Activated CD4-positive, alpha-beta memory T cell treated with anti-CD3 and anti-CD28 coated beads, Interleukin-2, amount 10 ng/mL, durations not matched to agents 7 days and 5 days (primary cell): ENCODE data around the gene ELMO1. TPM values are rescaled to one million over a fixed set of nuclear protein-coding genes. Genes with fewer than 3 reads are reported as not detected.

ENCODE experiments used
- CTCF ChIA-PET: fragments of 350-600 bp; sonication (Branson Sonifier 250); formaldehyde crosslinking; loops from one replicate; lab custom pipeline; 2021; ENCODE audit warnings: antibody characterized with exemption, inconsistent platforms; lab: Charles Lee
- POLR2A ChIA-PET: fragments of 350-600 bp; sonication (Branson Sonifier 250); formaldehyde crosslinking; loops from one replicate; lab custom pipeline; 2021; ENCODE audit warnings: antibody characterized with exemption; lab: Charles Lee
- DNase-seq: peaks from one replicate; pipeline ENCODE4 v3.0.0-alpha.2; 2020
- H3K27ac Mint-ChIP-seq: one replicate; pipeline ENCODE4 v1.8.0; 2021; ENCODE audit warnings: mild to moderate bottlenecking, mixed read lengths
- H3K27me3 Mint-ChIP-seq: one replicate; pipeline ENCODE4 v1.8.0; 2021; ENCODE audit warnings: mixed read lengths
- H3K36me3 Mint-ChIP-seq: one replicate; pipeline ENCODE4 v1.8.0; 2021; ENCODE audit warnings: low read depth, mixed read lengths
- H3K4me1 Mint-ChIP-seq: one replicate; pipeline ENCODE4 v1.8.0; 2021; ENCODE audit warnings: mixed read lengths
- H3K4me3 Mint-ChIP-seq: one replicate; pipeline ENCODE4 v1.8.0; 2021; ENCODE audit warnings: mild to moderate bottlenecking, mixed read lengths
- H3K9me3 Mint-ChIP-seq: one replicate; pipeline ENCODE4 v1.8.0; 2021; ENCODE audit warnings: mixed read lengths
- total RNA-seq, 2 experiments: library from RNA; stranded (reverse); gene quantifications; one replicate each; pipeline ENCODE4 v1.2.3, GENCODE V29; 2021

The ELMO1 gene
- total RNA-seq, 2 experiments from 2014 or later, result 100 to 102 TPM

DNA sequence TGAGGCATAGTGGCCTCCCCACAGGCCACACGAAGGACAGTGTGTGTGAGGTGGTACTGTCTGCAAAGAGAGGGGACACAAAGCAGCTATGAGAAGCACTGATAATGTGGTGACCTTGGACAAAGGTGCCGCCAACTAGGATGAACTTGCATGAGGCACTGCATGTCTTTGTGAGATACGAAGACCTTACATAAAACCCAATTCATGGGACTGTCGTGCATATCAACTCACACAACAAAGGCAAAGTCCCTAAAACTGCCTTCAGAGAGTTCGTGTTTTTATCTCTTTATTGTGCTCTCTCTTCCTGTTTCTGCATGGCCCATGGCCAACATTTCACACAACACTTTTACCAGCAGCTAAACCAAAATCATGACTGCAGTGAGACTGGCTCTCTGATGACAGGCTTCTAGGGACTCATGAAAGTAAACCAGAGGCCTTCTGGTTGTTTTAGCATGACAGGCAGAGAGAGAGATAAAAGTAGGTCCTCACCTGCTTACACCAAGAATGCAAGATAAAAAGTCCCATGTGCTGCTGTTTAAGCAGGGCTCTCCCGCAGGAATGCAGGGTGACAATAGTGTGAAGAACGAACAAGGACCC is 347.8 kb downstream of the ELMO1 start:
- no peaks in the 10 kb centered on the region for H3K27me3 Mint-ChIP-seq

DNA sequence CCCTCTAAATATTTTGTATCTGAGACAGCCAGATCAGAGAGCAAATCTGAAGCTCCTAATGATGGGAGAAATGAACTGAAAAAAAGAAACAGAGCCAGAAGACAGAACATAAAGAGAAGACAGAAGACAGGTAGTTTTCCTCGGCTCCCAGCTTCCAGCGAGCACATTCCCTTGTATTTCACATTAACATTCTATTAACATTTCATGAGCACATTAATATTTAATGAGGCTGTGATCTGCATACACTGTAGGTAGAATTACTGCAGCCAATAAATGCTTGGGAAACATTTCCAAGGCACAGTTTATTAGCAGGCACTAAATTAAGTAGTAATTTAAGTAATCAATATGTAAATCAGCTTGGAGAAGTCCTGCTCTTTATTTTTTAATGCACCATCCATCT is 349.9 kb downstream of the ELMO1 start:
- DNase-seq, result no peak
- H3K36me3 Mint-ChIP-seq, result peaks cover 39% of the 10 kb centered on the region
- H3K4me3 Mint-ChIP-seq, result no peak overlapping the region
- ChIA-PET POLR2A (no interaction called here), CTCF (interaction anchor here (1.3 kb wide), 1 partner anchor 83 kb away, joined by 3 read pairs; no protein-coding TSS in a partner anchor)
- H3K9me3 Mint-ChIP-seq, result no peaks in the 10 kb centered on the region
- no peaks in the 10 kb centered on the region for H3K27me3 Mint-ChIP-seq
- H3K4me1 Mint-ChIP-seq, result peaks cover 4% of the 10 kb centered on the region
- no peak overlapping the region for H3K27ac Mint-ChIP-seq

More for the DNA sequence above, 347.8 kb downstream of the ELMO1 start:
- POLR2A ChIA-PET, result no interaction called here
- H3K4me3 Mint-ChIP-seq, result no peak overlapping the region
- peaks cover 4% of the 10 kb centered on the region for H3K4me1 Mint-ChIP-seq
- H3K36me3 Mint-ChIP-seq, result peaks cover 23% of the 10 kb centered on the region
- H3K27ac Mint-ChIP-seq, result no peak overlapping the region
- H3K9me3 Mint-ChIP-seq, result no peaks in the 10 kb centered on the region
- CTCF ChIA-PET, result no interaction called here
- no peak for DNase-seq

DNA sequence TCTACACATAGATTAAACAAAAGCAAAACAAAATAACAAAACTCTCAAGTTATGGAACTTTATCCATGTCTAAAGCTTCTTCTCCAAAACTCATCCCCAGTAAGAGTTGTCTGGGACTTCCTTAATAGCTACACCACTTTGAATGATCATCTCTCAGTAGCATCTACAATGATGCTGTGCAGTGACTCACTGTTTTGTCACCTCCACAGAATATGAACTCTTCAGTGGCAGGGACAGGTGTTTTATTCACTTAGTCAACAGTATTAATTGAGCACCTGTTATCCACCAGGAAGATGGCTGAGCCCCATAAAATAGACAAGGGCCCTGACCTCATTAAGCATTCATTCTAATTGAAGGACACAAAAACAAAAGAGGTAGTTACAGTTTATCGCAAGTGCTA is 350.7 kb downstream of the ELMO1 start:
- POLR2A ChIA-PET, result no interaction called here

GRCh38 chr7:37097276-37097675 is 351.4 kb downstream of the ELMO1 start:
- CTCF ChIA-PET, result interaction anchor here (1.2 kb wide), 1 partner anchor 85 kb away, joined by 3 read pairs; no protein-coding TSS in a partner anchor
- no peak overlapping the region for H3K27ac Mint-ChIP-seq
- peaks cover 51% of the 10 kb centered on the region for H3K36me3 Mint-ChIP-seq

More for the DNA sequence above, 350.7 kb downstream of the ELMO1 start:
- CTCF ChIA-PET, result interaction anchor here (1.2 kb wide), 1 partner anchor 84 kb away, joined by 3 read pairs; no protein-coding TSS in a partner anchor
- no peak overlapping the region for H3K4me3 Mint-ChIP-seq
- H3K27ac Mint-ChIP-seq, result no peak overlapping the region
- peaks cover 46% of the 10 kb centered on the region for H3K36me3 Mint-ChIP-seq
- H3K4me1 Mint-ChIP-seq, result peaks cover 6% of the 10 kb centered on the region
- DNase-seq, result no peak
- no peaks in the 10 kb centered on the region for H3K9me3 Mint-ChIP-seq
- H3K27me3 Mint-ChIP-seq, result no peaks in the 10 kb centered on the region

GRCh38 chr7:37096341-37096740 is 352.3 kb downstream of the ELMO1 start:
- Mint-ChIP-seq H3K4me1 (peaks cover 10% of the 10 kb centered on the region), H3K9me3 (peaks cover 3% of the 10 kb centered on the region), H3K27me3 (no peaks in the 10 kb centered on the region), H3K27ac (no peak overlapping the region), H3K4me3 (no peak overlapping the region), H3K36me3 (peaks cover 58% of the 10 kb centered on the region)
- POLR2A ChIA-PET, result no interaction called here
- CTCF ChIA-PET, result no interaction called here
- DNase-seq, result no peak

More at GRCh38 chr7:37097276-37097675, 351.4 kb downstream of the ELMO1 start:
- H3K27me3 Mint-ChIP-seq, result no peaks in the 10 kb centered on the region
- DNase-seq, result no peak
- no peaks in the 10 kb centered on the region for H3K9me3 Mint-ChIP-seq
- H3K4me3 Mint-ChIP-seq, result no peak overlapping the region
- POLR2A ChIA-PET, result no interaction called here
- peaks cover 8% of the 10 kb centered on the region for H3K4me1 Mint-ChIP-seq

GRCh38 chr7:37095122-37095521 is 353.5 kb downstream of the ELMO1 start:
- DNase-seq, result no peak
- Mint-ChIP-seq H3K4me1 (peaks cover 10% of the 10 kb centered on the region), H3K4me3 (no peak overlapping the region), H3K36me3 (peaks cover 60% of the 10 kb centered on the region), H3K9me3 (peaks cover 3% of the 10 kb centered on the region), H3K27ac (no peak overlapping the region), H3K27me3 (no peaks in the 10 kb centered on the region)
- ChIA-PET POLR2A (no interaction called here), CTCF (no interaction called here)

- Mint-ChIP-seq H3K4me3 (no peak overlapping the region), H3K9me3 (peaks cover 3% of the 10 kb centered on the region), H3K4me1 (peaks cover 14% of the 10 kb centered on the region), H3K36me3 (peaks cover 62% of the 10 kb centered on the region), H3K27ac (no peak overlapping the region), H3K27me3 (no peaks in the 10 kb centered on the region)
- no peak for DNase-seq
- POLR2A ChIA-PET, result no interaction called here
- CTCF ChIA-PET, result interaction anchor here (0.7 kb wide), 1 partner anchor 10 kb away, joined by 3 read pairs; no protein-coding TSS in a partner anchor
These were observed 355.4 kb downstream of the ELMO1 start for GRCh38 chr7:37093257-37093656.

DNA sequence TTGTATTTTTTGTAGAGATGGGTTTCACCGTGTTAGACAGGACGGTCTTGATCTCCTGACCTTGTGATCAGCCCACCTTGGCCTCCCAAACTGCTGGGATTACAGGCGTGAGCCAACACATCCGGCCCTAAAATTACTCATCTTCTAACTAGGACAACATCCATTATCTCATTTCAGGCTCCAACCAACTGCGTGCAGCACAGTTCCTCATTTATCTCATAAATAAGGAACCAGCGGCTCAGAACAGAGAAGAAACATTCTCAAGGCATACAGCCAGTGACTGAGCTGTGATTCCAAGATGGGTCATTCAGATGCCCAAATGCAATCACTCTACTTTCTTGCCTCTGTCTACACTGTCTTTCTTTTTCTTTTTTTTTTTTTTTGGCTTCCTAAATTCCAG is 356.1 kb downstream of the ELMO1 start:
- H3K27me3 Mint-ChIP-seq, result no peaks in the 10 kb centered on the region
- no peak overlapping the region for H3K27ac Mint-ChIP-seq
- no peak for DNase-seq
- H3K4me1 Mint-ChIP-seq, result peaks cover 20% of the 10 kb centered on the region
- ChIA-PET POLR2A (no interaction called here), CTCF (interaction anchor here (0.7 kb wide), 1 partner anchor 10 kb away, joined by 3 read pairs; no protein-coding TSS in a partner anchor)
- H3K36me3 Mint-ChIP-seq, result peaks cover 67% of the 10 kb centered on the region
- H3K4me3 Mint-ChIP-seq, result no peak overlapping the region
- peaks cover 3% of the 10 kb centered on the region for H3K9me3 Mint-ChIP-seq

- H3K27me3 Mint-ChIP-seq, result no peaks in the 10 kb centered on the region
- H3K9me3 Mint-ChIP-seq, result peaks cover 3% of the 10 kb centered on the region
- DNase-seq, result no peak
- no peak overlapping the region for H3K27ac Mint-ChIP-seq
- H3K36me3 Mint-ChIP-seq, result peaks cover 61% of the 10 kb centered on the region
- ChIA-PET CTCF (no interaction called here), POLR2A (no interaction called here)
- peaks cover 24% of the 10 kb centered on the region for H3K4me1 Mint-ChIP-seq
- no peak overlapping the region for H3K4me3 Mint-ChIP-seq
These were observed 358.7 kb downstream of the ELMO1 start for GRCh38 chr7:37089972-37090371.

- Mint-ChIP-seq H3K4me1 (peaks cover 16% of the 10 kb centered on the region), H3K4me3 (no peak overlapping the region), H3K27ac (no peak overlapping the region), H3K36me3 (peaks cover 46% of the 10 kb centered on the region), H3K27me3 (no peaks in the 10 kb centered on the region), H3K9me3 (no peaks in the 10 kb centered on the region)
- ChIA-PET POLR2A (no interaction called here), CTCF (no interaction called here)
- no peak for DNase-seq
These were observed 363.1 kb downstream of the ELMO1 start for GRCh38 chr7:37085600-37085999.

- DNase-seq, result no peak
- no peaks in the 10 kb centered on the region for H3K9me3 Mint-ChIP-seq
- no peaks in the 10 kb centered on the region for H3K27me3 Mint-ChIP-seq
- peaks cover 52% of the 10 kb centered on the region for H3K36me3 Mint-ChIP-seq
- H3K4me1 Mint-ChIP-seq, result peaks cover 16% of the 10 kb centered on the region
- ChIA-PET POLR2A (no interaction called here), CTCF (no interaction called here)
- H3K4me3 Mint-ChIP-seq, result no peak overlapping the region
- H3K27ac Mint-ChIP-seq, result no peak overlapping the region
These were observed 364.4 kb downstream of the ELMO1 start for GRCh38 chr7:37084303-37084702.

- no peak overlapping the region for H3K27ac Mint-ChIP-seq
- no peak overlapping the region for H3K4me3 Mint-ChIP-seq
- DNase-seq, result no peak
- H3K9me3 Mint-ChIP-seq, result no peaks in the 10 kb centered on the region
- no peaks in the 10 kb centered on the region for H3K27me3 Mint-ChIP-seq
- H3K36me3 Mint-ChIP-seq, result peaks cover 55% of the 10 kb centered on the region
- peaks cover 14% of the 10 kb centered on the region for H3K4me1 Mint-ChIP-seq
- CTCF ChIA-PET, result no interaction called here
- POLR2A ChIA-PET, result no interaction called here
These were observed 365.2 kb downstream of the ELMO1 start for GRCh38 chr7:37083311-37084096.

DNA sequence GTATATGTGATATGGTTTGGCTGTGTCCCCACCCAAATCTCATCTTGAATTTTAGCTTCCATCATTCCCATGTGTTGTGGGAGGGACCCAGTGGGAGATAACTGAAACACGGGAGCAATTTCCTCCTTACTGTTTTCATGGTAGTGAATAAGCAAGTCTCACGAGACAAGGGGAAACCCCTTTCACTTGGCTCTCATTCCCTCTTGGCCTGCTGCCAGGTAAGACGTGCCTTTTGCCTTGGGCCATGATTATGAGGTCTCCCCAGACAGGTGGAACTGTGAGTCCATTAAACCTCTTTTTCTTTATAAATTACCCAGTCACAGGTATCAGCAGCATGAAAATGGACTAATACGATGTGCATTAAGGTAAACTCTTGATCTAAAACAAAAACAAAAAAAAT is 367.2 kb downstream of the ELMO1 start:
- Mint-ChIP-seq H3K4me1 (peaks cover 4% of the 10 kb centered on the region), H3K27ac (no peak overlapping the region), H3K4me3 (no peak overlapping the region), H3K36me3 (peaks cover 56% of the 10 kb centered on the region), H3K27me3 (no peaks in the 10 kb centered on the region), H3K9me3 (no peaks in the 10 kb centered on the region)
- ChIA-PET CTCF (no interaction called here), POLR2A (no interaction called here)
- no peak for DNase-seq
